Measurements from ENCODE around the gene PROSER3. TPM values are rescaled to one million over a fixed set of nuclear protein-coding genes. Genes with fewer than 3 reads are reported as not detected.

The PROSER3 gene
- total and polyA plus RNA-seq, 2 of the 13 experiments (the other 11 are each of a cell fraction or from before 2014, with no cell fraction given): 5.1 to 5.7 TPM

- WGBS (ENCODE audit: low lambda C conversion rate): 88% methylated on average over 5 of the region's 5 CpGs
- Histone ChIP-seq H2AFZ (ENCODE audit: low read length) (no peak overlapping the region), H3K36me3 (replicated peaks in 1 of 2; ENCODE audit: control insufficient read depth in 1 of 2, insufficient read depth in 2 of 2, low read length in 2 of 2) (peaks cover 21 to 31% of the 10 kb centered on the region in 2 experiments; a peak in 4 of 5 replicates), H3K4me1 (ENCODE audit: insufficient read depth, low read length) (peaks cover 4% of the 10 kb centered on the region), H3K27ac (ENCODE audit: extremely low read length, insufficient read depth, low read length) (no peak overlapping the region), H3K4me3 (replicated peaks in 1 of 3; ENCODE audit: insufficient read depth in 1 of 3, low read depth in 2 of 3, low read length in 3 of 3) (no peak overlapping the region), H4K20me1 (ENCODE audit: insufficient read depth, low read length) (no peaks in the 10 kb centered on the region), H3K27me3 (ENCODE audit: control insufficient read depth in 1 of 2, insufficient read depth in 2 of 2, low read length in 2 of 2) (no peaks in the 10 kb centered on the region), H3K9ac (ENCODE audit: insufficient read depth, low read depth, low read length) (no peak overlapping the region), H3K4me2 (ENCODE audit: low read depth, low read length) (no peak overlapping the region), H3K79me2 (ENCODE audit: insufficient read depth, low read length) (no peaks in the 10 kb centered on the region), H3K9me3 (ENCODE audit: low read length) (no peaks in the 10 kb centered on the region)
- BruUV-seq (replicated peaks): no TSS peak
- no peak for ATAC-seq
- FAIRE-seq: no peak
- in situ Hi-C loops (cut with HindIII; ENCODE audit: extremely low pct_ligation_motif_present, low pct_unique_long_range_greater_than_20kb) (no loop called here), intact Hi-C loops (cut with micrococcal nuclease; ENCODE audit: unreplicated experiment) (no loop called here)
- DNase-seq (ENCODE audit: low spot score): no peak
- peak; percentile 59; the same call in 1 of the 2 replicates for TF ChIP-seq LCORL (IDR thresholded peaks at IDR 0.05)
- no peak for TF ChIP-seq LCORL (CRISPR knock-in tag; IDR thresholded peaks at IDR 0.05)
- TF ChIP-seq EED (CRISPR knock-in tag; IDR thresholded peaks at IDR 0.05): no peak
- ChIA-PET POLR2A (no interaction called here), CTCF (ENCODE audit: low intra/inter-chr PET ratio, low total read pairs) (no interaction called here)
These were observed 47.6 kb downstream of the PROSER3 start for GRCh38 chr19:35805526-35806102.

DNA sequence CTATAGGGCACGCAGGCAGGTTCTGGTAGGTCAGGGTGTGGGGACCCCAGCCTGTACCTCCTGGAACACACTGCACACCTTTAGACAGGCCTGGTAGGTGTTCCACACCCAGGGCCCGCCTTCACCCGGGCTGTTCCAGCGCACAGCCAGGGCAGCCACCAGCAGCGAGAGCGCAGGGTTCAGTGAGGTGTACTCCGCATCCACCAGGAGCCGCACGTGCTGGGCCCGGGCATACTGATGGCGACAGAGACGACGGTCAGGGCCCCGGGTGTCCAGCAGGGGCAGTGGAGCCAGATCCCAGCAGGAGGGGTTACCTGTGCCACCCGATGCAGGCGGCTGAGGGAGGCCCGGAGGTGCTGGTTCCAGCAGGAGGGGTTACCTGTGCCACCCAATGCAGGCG lies 48.6 kb downstream of the PROSER3 start:
- in situ Hi-C loops (cut with HindIII; ENCODE audit: extremely low pct_ligation_motif_present, low pct_unique_long_range_greater_than_20kb) (no loop called here), intact Hi-C loops (cut with micrococcal nuclease; ENCODE audit: unreplicated experiment) (no loop called here)
- H3K27me3 ChIP-seq (ENCODE audit: control insufficient read depth in 1 of 2, insufficient read depth in 2 of 2, low read length in 2 of 2): no peaks in the 10 kb centered on the region; a peak in 1 of 5 replicates
- peaks cover 21 to 31% of the 10 kb centered on the region in 2 experiments; a peak in 4 of 5 replicates for H3K36me3 ChIP-seq (replicated peaks in 1 of 2; ENCODE audit: control insufficient read depth in 1 of 2, insufficient read depth in 2 of 2, low read length in 2 of 2)
- no peak overlapping the region for H2AFZ ChIP-seq (ENCODE audit: low read length)
- WGBS (ENCODE audit: low lambda C conversion rate): 96% methylated on average over 7 of the region's 18 CpGs
- TF ChIP-seq SIN3A (IDR thresholded peaks at IDR 0.05; ENCODE audit: borderline replicate concordance, low read depth, low read length) (no peak), ZNF142 (CRISPR knock-in tag; IDR thresholded peaks at IDR 0.05) (no peak), GPN1 (CRISPR knock-in tag; IDR thresholded peaks at IDR 0.05; ENCODE audit: borderline replicate concordance) (no peak), AGO2 (optimal IDR thresholded peaks at IDR 0.05; ENCODE audit: low read depth, low read length) (peak; percentile 63), ZBTB3 (CRISPR knock-in tag; IDR thresholded peaks at IDR 0.05; ENCODE audit: borderline replicate concordance, low read depth) (no peak), RBFOX2 (IDR thresholded peaks at IDR 0.05; ENCODE audit: low read depth, low read length) (peak; percentile 44; the same call in 1 of the 2 replicates), ZNF501 (CRISPR knock-in tag; IDR thresholded peaks at IDR 0.05) (0 out of 2 replicates have a peak, but pooled peaks have one; percentile 19)
- TF ChIP-seq, protein P1, sequence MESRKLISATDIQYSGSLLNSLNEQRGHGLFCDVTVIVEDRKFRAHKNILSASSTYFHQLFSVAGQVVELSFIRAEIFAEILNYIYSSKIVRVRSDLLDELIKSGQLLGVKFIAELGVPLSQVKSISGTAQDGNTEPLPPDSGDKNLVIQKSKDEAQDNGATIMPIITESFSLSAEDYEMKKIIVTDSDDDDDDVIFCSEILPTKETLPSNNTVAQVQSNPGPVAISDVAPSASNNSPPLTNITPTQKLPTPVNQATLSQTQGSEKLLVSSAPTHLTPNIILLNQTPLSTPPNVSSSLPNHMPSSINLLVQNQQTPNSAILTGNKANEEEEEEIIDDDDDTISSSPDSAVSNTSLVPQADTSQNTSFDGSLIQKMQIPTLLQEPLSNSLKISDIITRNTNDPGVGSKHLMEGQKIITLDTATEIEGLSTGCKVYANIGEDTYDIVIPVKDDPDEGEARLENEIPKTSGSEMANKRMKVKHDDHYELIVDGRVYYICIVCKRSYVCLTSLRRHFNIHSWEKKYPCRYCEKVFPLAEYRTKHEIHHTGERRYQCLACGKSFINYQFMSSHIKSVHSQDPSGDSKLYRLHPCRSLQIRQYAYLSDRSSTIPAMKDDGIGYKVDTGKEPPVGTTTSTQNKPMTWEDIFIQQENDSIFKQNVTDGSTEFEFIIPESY (CRISPR knock-in tag; IDR thresholded peaks at IDR 0.05): peak; percentile 95
- ChIA-PET POLR2A (no interaction called here), CTCF (ENCODE audit: low intra/inter-chr PET ratio, low total read pairs) (no interaction called here)
- H4K20me1 ChIP-seq (ENCODE audit: insufficient read depth, low read length): no peaks in the 10 kb centered on the region
- no peaks in the 10 kb centered on the region for H3K9me3 ChIP-seq (ENCODE audit: low read length)
- FAIRE-seq (no peak), DNase-seq (ENCODE audit: low spot score) (no peak), ATAC-seq (peak; percentile 43)
- BruUV-seq (replicated peaks): no TSS peak
- H3K4me3 ChIP-seq (replicated peaks in 1 of 3; ENCODE audit: insufficient read depth in 1 of 3, low read depth in 2 of 3, low read length in 3 of 3): no peak overlapping the region
- H3K79me2 ChIP-seq (ENCODE audit: insufficient read depth, low read length): peaks cover 8% of the 10 kb centered on the region
- H3K4me2 ChIP-seq (ENCODE audit: low read depth, low read length): no peak overlapping the region
- no peak overlapping the region for H3K9ac ChIP-seq (ENCODE audit: insufficient read depth, low read depth, low read length)
- H3K4me1 ChIP-seq (ENCODE audit: insufficient read depth, low read length): peaks cover 11% of the 10 kb centered on the region
- no peak overlapping the region for H3K27ac ChIP-seq (ENCODE audit: extremely low read length, insufficient read depth, low read length)

Measured in HepG2 (cell line).